CD14-positive monocyte (primary cell): Measurements from ENCODE around the gene STARD7. TPM values are rescaled to one million over a fixed set of nuclear protein-coding genes. Genes with fewer than 3 reads are reported as not detected.

Experiments
- DNase-seq, 3 donors: peaks; one replicate each; pipeline ENCODE4 v3.0.0-alpha.2; 2011 to 2022
- H2AFZ ChIP-seq: 2 replicates; pipeline ENCODE4 v1.6.0; 2012; ENCODE audit warnings: mild to moderate bottlenecking, low read depth, low read length, inconsistent platforms; ENCODE audit not compliant: insufficient read depth, poor library complexity, severe bottlenecking
- H3K27ac ChIP-seq, 2 donors: 1 replicate in 1 of 2; 2 replicates in 1 of 2; pipeline ENCODE4 v1.5.1; 2012 to 2013; ENCODE audit warnings: low read length in 2 of 2, control low read depth in 1 of 2, inconsistent platforms in 1 of 2, low read depth in 1 of 2, mild to moderate bottlenecking in 1 of 2
- H3K27me3 ChIP-seq, 2 donors: one replicate each; pipeline versions ENCODE4 v1.6.0 to v1.6.1; 2011 to 2013; ENCODE audit warnings: low read length in 2 of 2; ENCODE audit not compliant: control insufficient read depth in 2 of 2, insufficient read depth in 2 of 2
- H3K36me3 ChIP-seq, 2 donors: replicated peaks in 1 of 2; 1 replicate in 1 of 2; 2 replicates in 1 of 2; pipeline versions ENCODE4 v1.5.1 to v1.6.1; 2012 to 2013; ENCODE audit warnings: low read length in 2 of 2, control low read depth in 1 of 2, inconsistent platforms in 1 of 2, mild to moderate bottlenecking in 1 of 2; ENCODE audit not compliant: insufficient read depth in 2 of 2, control insufficient read depth in 1 of 2
- H3K4me1 ChIP-seq, 2 donors: 1 replicate in 1 of 2; 2 replicates in 1 of 2; pipeline versions ENCODE4 v1.5.1 to v1.6.1; 2012 to 2013; ENCODE audit warnings: low read length in 2 of 2, control low read depth in 1 of 2, inconsistent platforms in 1 of 2, mild to moderate bottlenecking in 1 of 2, moderate library complexity in 1 of 2; ENCODE audit not compliant: insufficient read depth in 2 of 2, control insufficient read depth in 1 of 2
- H3K4me2 ChIP-seq: replicated peaks from 2 replicates; pipeline ENCODE3; 2012; ENCODE audit warnings: low read length, moderate library complexity, mild to moderate bottlenecking; ENCODE audit not compliant: poor library complexity, severe bottlenecking; ENCODE audit errors: extremely low read depth
- H3K4me3 ChIP-seq, 3 experiments: fragments of 200-600 bp in 1 of 3; sonication (generic) in 1 of 3; replicated peaks in 1 of 3; 1 replicate in 2 of 3; 2 replicates in 1 of 3; pipeline ENCODE4 v1.5.1; 2011 to 2013; ENCODE audit warnings: low read length in 3 of 3, mild to moderate bottlenecking in 3 of 3, control low read depth in 2 of 3, low read depth in 2 of 3, inconsistent platforms in 1 of 3, moderate library complexity in 1 of 3
- H3K79me2 ChIP-seq: 2 replicates; pipeline ENCODE4 v1.6.0; 2012; ENCODE audit warnings: mild to moderate bottlenecking, control low read depth, inconsistent platforms, low read length, moderate library complexity; ENCODE audit not compliant: insufficient read depth
- H3K9ac ChIP-seq: 2 replicates; pipeline ENCODE4 v1.6.0; 2017; ENCODE audit warnings: low read length, mild to moderate bottlenecking; ENCODE audit not compliant: insufficient read depth, poor library complexity, severe bottlenecking
- H3K9me3 ChIP-seq, 2 donors: replicated peaks in 1 of 2; 1 replicate in 1 of 2; 2 replicates in 1 of 2; pipeline versions ENCODE4 v1.5.1 to v1.6.1; 2012 to 2013; ENCODE audit warnings: low read length in 2 of 2, control low read depth in 1 of 2; ENCODE audit not compliant: control insufficient read depth in 1 of 2, insufficient read depth in 1 of 2
- H4K20me1 ChIP-seq: 2 replicates; pipeline ENCODE4 v1.6.0; 2012; ENCODE audit warnings: mild to moderate bottlenecking, low read length, control low read depth, moderate library complexity; ENCODE audit not compliant: insufficient read depth
- H3K27ac Mint-ChIP-seq, 7 donors: one replicate each; pipeline ENCODE4 v1.8.0; 2020; ENCODE audit warnings: mild to moderate bottlenecking in 7 of 7, mixed read lengths in 7 of 7, moderate library complexity in 6 of 7, inconsistent platforms in 2 of 7
- H3K27me3 Mint-ChIP-seq, 3 donors: one replicate each; pipeline ENCODE4 v1.8.0; 2021 to 2022; ENCODE audit warnings: low read depth in 3 of 3, mild to moderate bottlenecking in 3 of 3, mixed read lengths in 3 of 3, moderate library complexity in 3 of 3, inconsistent platforms in 1 of 3
- H3K36me3 Mint-ChIP-seq, 2 donors: one replicate each; pipeline ENCODE4 v1.8.0; 2020; ENCODE audit warnings: mixed read lengths in 2 of 2, inconsistent platforms in 1 of 2, mild to moderate bottlenecking in 1 of 2
- H3K4me1 Mint-ChIP-seq: one replicate; pipeline ENCODE4 v1.8.0; 2020; ENCODE audit warnings: mild to moderate bottlenecking, mixed read lengths
- H3K4me3 Mint-ChIP-seq, 2 donors: one replicate each; pipeline ENCODE4 v1.8.0; 2020; ENCODE audit warnings: mild to moderate bottlenecking in 2 of 2, mixed read lengths in 2 of 2, moderate library complexity in 1 of 2
- H3K9me3 Mint-ChIP-seq, 7 donors: one replicate each; pipeline ENCODE4 v1.8.0; 2020 to 2022; ENCODE audit warnings: mixed read lengths in 7 of 7, mild to moderate bottlenecking in 6 of 7, moderate library complexity in 6 of 7, inconsistent platforms in 2 of 7
- CTCF ChIP-seq: fragments of 200-600 bp; IDR thresholded peaks from one replicate; pipeline ENCODE4 v1.8.0; 2022; ENCODE audit warnings: antibody characterized with exemption, mild to moderate bottlenecking
- WGBS: methylation state at CpG from one replicate; pipeline ENCODE4 v1.1.5; 2013; ENCODE audit warnings: missing lambda C conversion rate; ENCODE audit not compliant: insufficient coverage; 5-methylcytosine and 5-hydroxymethylcytosine counted together
- intact Hi-C, 2 donors: fragments of 100-400 bp; cut with micrococcal nuclease; formaldehyde crosslinking; loops; one replicate each; pipeline versions ENCODE4 v1.15.0 to v1.15.1; 2023
- polyA plus RNA-seq, 3 donors: library from polyadenylated mRNA; depleted of rRNA in 1 of 3; unstranded in 2 of 3; stranded (reverse) in 1 of 3; fragments of 300-500 nt in 2 of 3; fragments of >200 nt in 1 of 3; fragmentation: Illumina TruSeq in 2 of 3; gene quantifications; 1 replicate in 2 of 3; 2 replicates in 1 of 3; pipeline ENCODE4 v1.2.3, GENCODE V29; 2012 to 2021

The STARD7 gene
- polyA plus RNA-seq, 3 donors: 38.0 to 179 (median 172) TPM

GRCh38 chr2:96253006-96253405, 44.4 kb upstream of the STARD7 start:
- Histone ChIP-seq H3K27me3 (no peaks in the 10 kb centered on the region), H3K9me3 (no peaks in the 10 kb centered on the region), H3K36me3 (peaks cover 54 to 67% of the 10 kb centered on the region in 2 donors), H3K4me1 (peaks cover 61 to 74% of the 10 kb centered on the region in 2 donors), H3K4me2 (no peak overlapping the region), H4K20me1 (peaks cover 3% of the 10 kb centered on the region), H3K4me3 (no peak overlapping the region), H2AFZ (no peak overlapping the region), H3K79me2 (peaks cover 78% of the 10 kb centered on the region), H3K9ac (no peak overlapping the region), H3K27ac (peak overlapping the region in 1 of 2 donors; percentile 58)
- Mint-ChIP-seq H3K27ac (peak overlapping the region in 5 of 7 donors; percentile 9 to 75 (median 27)), H3K9me3 (no peaks in the 10 kb centered on the region), H3K4me3 (no peak overlapping the region), H3K4me1 (peaks cover 78% of the 10 kb centered on the region), H3K27me3 (peaks cover 0 to 4% (median 4%) of the 10 kb centered on the region in 3 donors), H3K36me3 (peaks cover 67 to 87% of the 10 kb centered on the region in 2 donors)
- WGBS: 98% methylated on average over 6 of the region's 7 CpGs
- no peak for DNase-seq
- intact Hi-C loops: no loop called here
- no peak for TF ChIP-seq CTCF

GRCh38 chr2:96252526-96252925, 43.9 kb upstream of the STARD7 start:
- peaks cover 54 to 67% of the 10 kb centered on the region in 2 donors for H3K36me3 ChIP-seq

More at GRCh38 chr2:96252526-96252925, 43.9 kb upstream of the STARD7 start:
- Histone ChIP-seq H2AFZ (no peak overlapping the region), H3K79me2 (peaks cover 74% of the 10 kb centered on the region), H3K9me3 (no peaks in the 10 kb centered on the region), H3K27ac (peak overlapping the region in 1 of 2 donors; percentile 58), H3K4me1 (peaks cover 61 to 74% of the 10 kb centered on the region in 2 donors), H3K9ac (no peak overlapping the region), H3K4me2 (no peak overlapping the region), H3K27me3 (no peaks in the 10 kb centered on the region), H4K20me1 (peaks cover 3% of the 10 kb centered on the region), H3K4me3 (no peak overlapping the region)
- Mint-ChIP-seq H3K4me1 (peaks cover 78% of the 10 kb centered on the region), H3K36me3 (peaks cover 71 to 85% of the 10 kb centered on the region in 2 donors), H3K9me3 (no peaks in the 10 kb centered on the region), H3K27ac (peak overlapping the region in 6 of 7 donors; percentile 39 to 77 (median 68)), H3K4me3 (no peak overlapping the region), H3K27me3 (peaks cover 0 to 4% (median 4%) of the 10 kb centered on the region in 3 donors)
- DNase-seq: no peak
- intact Hi-C loops: no loop called here
- 100% methylated on average over 8 of the region's 8 CpGs for WGBS
- no peak for TF ChIP-seq CTCF
